SK-N-DZ (cell line): Measurements from ENCODE around the gene VTA1.
"Not testable (repeated sequence)": the region's sequence is repeated elsewhere in the genome, so short reads cannot be mapped to it uniquely, and the experiment has no call there.

ENCODE experiments used
- DNase-seq: peaks from one replicate; pipeline ENCODE4 v3.0.0-alpha.2; 2015; ENCODE audit warnings: low spot score

VTA1 gene

GRCh38 chr6:142225115-142225514 lies 78.1 kb downstream of the VTA1 start:
- no peak for DNase-seq

- no peak for DNase-seq
Observed at GRCh38 chr6:142225552-142225951, 78.5 kb downstream of the VTA1 start.

GRCh38 chr6:142226731-142227130 lies 79.7 kb downstream of the VTA1 start:
- DNase-seq = no peak

- not testable (repeated sequence) for DNase-seq
Observed at GRCh38 chr6:142229518-142230270, 82.6 kb downstream of the VTA1 start.

GRCh38 chr6:142232206-142233044 lies 85.4 kb downstream of the VTA1 start:
- DNase-seq = peak; percentile 88

GRCh38 chr6:142233945-142234682 lies 87.1 kb downstream of the VTA1 start:
- no peak for DNase-seq

- DNase-seq = no peak
Observed at GRCh38 chr6:142235272-142235671, 88.2 kb downstream of the VTA1 start.

- DNase-seq = no peak
Observed at GRCh38 chr6:142235791-142236190, 88.7 kb downstream of the VTA1 start.

- DNase-seq = peak; percentile 11
Observed at GRCh38 chr6:142236691-142237090, 89.6 kb downstream of the VTA1 start.

- DNase-seq = no peak
Observed at GRCh38 chr6:142238881-142239280, 91.8 kb downstream of the VTA1 start.

- DNase-seq = no peak
Observed at GRCh38 chr6:142240179-142240578, 93.1 kb downstream of the VTA1 start.

- DNase-seq = no peak
Observed at GRCh38 chr6:142241061-142241460, 94.0 kb downstream of the VTA1 start.

GRCh38 chr6:142242269-142242668 lies 95.2 kb downstream of the VTA1 start:
- DNase-seq = no peak

- DNase-seq = no peak
Observed at GRCh38 chr6:142246960-142247359, 99.9 kb downstream of the VTA1 start.

- no peak for DNase-seq
Observed at GRCh38 chr6:142249266-142249665, 102.2 kb downstream of the VTA1 start.

GRCh38 chr6:142251930-142252445 lies 104.9 kb downstream of the VTA1 start:
- no peak for DNase-seq

GRCh38 chr6:142254513-142254912 lies 107.5 kb downstream of the VTA1 start:
- no peak for DNase-seq

GRCh38 chr6:142255785-142256184 lies 108.7 kb downstream of the VTA1 start:
- no peak for DNase-seq

- no peak for DNase-seq
Observed at GRCh38 chr6:142258305-142258704, 111.2 kb downstream of the VTA1 start.

GRCh38 chr6:142258757-142259156 lies 111.7 kb downstream of the VTA1 start:
- no peak for DNase-seq

GRCh38 chr6:142260748-142261147 lies 113.7 kb downstream of the VTA1 start:
- no peak for DNase-seq

GRCh38 chr6:142262231-142262630 lies 115.2 kb downstream of the VTA1 start:
- no peak for DNase-seq
